Esophagus (tissue), 2 donors: Measurements from ENCODE around the gene MUS81. TPM values are rescaled to one million over a fixed set of nuclear protein-coding genes. Genes with fewer than 3 reads are reported as not detected.
"Not testable (repeated sequence)": the region's sequence is repeated elsewhere in the genome, so short reads cannot be mapped to it uniquely, and the experiment has no call there.

ENCODE experiments used
- H3K27ac ChIP-seq, 2 donors: one replicate each; pipeline ENCODE4 v1.5.1; 2013; ENCODE audit warnings: low read depth in 2 of 2, mild to moderate bottlenecking in 2 of 2, inconsistent platforms in 1 of 2, low read length in 1 of 2, moderate library complexity in 1 of 2
- H3K27me3 ChIP-seq, 2 donors: one replicate each; pipeline ENCODE4 v1.6.1; 2013; ENCODE audit warnings: low read length in 2 of 2, control low read depth in 1 of 2, mild to moderate bottlenecking in 1 of 2; ENCODE audit not compliant: insufficient read depth in 2 of 2, control insufficient read depth in 1 of 2
- H3K36me3 ChIP-seq, 2 donors: one replicate each; pipeline ENCODE4 v1.6.1; 2013; ENCODE audit warnings: low read length in 1 of 2; ENCODE audit not compliant: control insufficient read depth in 2 of 2, insufficient read depth in 2 of 2
- H3K4me1 ChIP-seq, 2 donors: one replicate each; pipeline ENCODE4 v1.6.1; 2013; ENCODE audit warnings: low read length in 1 of 2; ENCODE audit not compliant: control insufficient read depth in 2 of 2, insufficient read depth in 2 of 2
- H3K4me3 ChIP-seq, 2 donors: one replicate each; pipeline ENCODE4 v1.5.1; 2013; ENCODE audit warnings: low read length in 2 of 2, mild to moderate bottlenecking in 2 of 2, low read depth in 1 of 2, moderate library complexity in 1 of 2
- H3K9me3 ChIP-seq, 2 donors: one replicate each; pipeline ENCODE4 v1.6.1; 2013; ENCODE audit warnings: mild to moderate bottlenecking in 2 of 2, low read depth in 1 of 2, low read length in 1 of 2, moderate library complexity in 1 of 2; ENCODE audit not compliant: control insufficient read depth in 2 of 2, insufficient read depth in 1 of 2
- whole genome bisulfite sequencing, 2 donors: extraction: QIAGEN DNeasy Blood & Tissue Kit; methylation state at CpG; one replicate each; pipeline ENCODE4 v1.1.7; 2013; 5-methylcytosine and 5-hydroxymethylcytosine counted together
- polyA plus RNA-seq, 2 donors: library from polyadenylated mRNA; stranded (reverse); fragments of 200-250 nt; gene quantifications; one replicate each; pipeline ENCODE4 v1.2.3, GENCODE V29; 2013
- donor health status: healthy with polysubstance abuse.
- donor health status: Bipolar disorder and iron deficiency.

The MUS81 gene
- polyA plus RNA-seq, 2 donors = 32.1 to 48.0 TPM

DNA sequence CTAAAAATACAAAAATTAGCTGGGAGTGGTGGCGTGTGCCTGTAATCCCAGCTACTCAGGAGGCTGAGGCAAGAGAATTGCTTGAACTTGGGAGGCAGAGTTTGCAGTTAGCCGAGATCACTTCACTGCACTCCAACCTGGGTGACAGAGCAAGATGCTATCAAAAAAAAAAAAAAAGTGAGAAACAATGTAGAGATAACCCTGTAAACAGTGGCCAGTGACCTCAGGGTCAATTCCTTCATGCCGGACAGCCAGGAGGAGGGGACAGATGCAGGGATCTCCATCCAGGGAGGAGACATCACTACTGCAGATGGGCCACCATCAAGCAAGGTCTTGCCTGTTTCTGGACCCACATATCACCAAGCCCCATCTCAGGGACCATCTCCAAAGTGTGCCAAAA, 12.5 kb upstream of the MUS81 start:
- WGBS, 2 donors = 60 to 70% methylated on average over 3 of the region's 3 CpGs
- no peaks in the 10 kb centered on the region for H3K4me1 ChIP-seq
- peaks cover 0 to 3% of the 10 kb centered on the region in 2 donors for H3K9me3 ChIP-seq
- no peak overlapping the region for H3K27ac ChIP-seq
- no peaks in the 10 kb centered on the region for H3K27me3 ChIP-seq
- H3K36me3 ChIP-seq = peaks cover 0 to 12% of the 10 kb centered on the region in 2 donors
- no peak overlapping the region for H3K4me3 ChIP-seq

DNA sequence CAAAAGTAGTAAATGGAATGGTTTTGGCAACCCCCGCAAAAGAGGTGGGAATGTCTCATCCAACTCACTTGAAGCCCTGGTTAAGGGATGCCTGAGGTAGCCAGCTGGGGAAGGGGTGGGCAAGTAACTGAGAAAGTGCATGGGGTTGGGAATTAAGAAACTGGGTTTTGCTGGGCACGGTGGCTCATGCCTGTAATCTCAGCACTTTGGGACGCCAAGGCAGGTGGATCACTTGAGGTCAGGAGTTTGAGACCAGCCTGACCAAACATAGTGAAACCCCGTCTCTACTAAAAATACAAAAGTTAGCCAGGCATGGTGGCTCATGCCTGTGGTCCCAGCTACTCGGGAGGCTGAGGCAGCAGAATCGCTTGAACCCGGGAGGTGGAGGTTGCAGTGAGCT, 11.5 kb upstream of the MUS81 start:
- not testable (repeated sequence) for H3K27ac ChIP-seq, H3K4me1 ChIP-seq, H3K27me3 ChIP-seq, H3K4me3 ChIP-seq, H3K9me3 ChIP-seq
- 58 to 62% methylated on average over 7 of the region's 7 CpGs for WGBS, 2 donors
- peaks cover 2 to 22% of the 10 kb centered on the region in 2 donors for H3K36me3 ChIP-seq

DNA sequence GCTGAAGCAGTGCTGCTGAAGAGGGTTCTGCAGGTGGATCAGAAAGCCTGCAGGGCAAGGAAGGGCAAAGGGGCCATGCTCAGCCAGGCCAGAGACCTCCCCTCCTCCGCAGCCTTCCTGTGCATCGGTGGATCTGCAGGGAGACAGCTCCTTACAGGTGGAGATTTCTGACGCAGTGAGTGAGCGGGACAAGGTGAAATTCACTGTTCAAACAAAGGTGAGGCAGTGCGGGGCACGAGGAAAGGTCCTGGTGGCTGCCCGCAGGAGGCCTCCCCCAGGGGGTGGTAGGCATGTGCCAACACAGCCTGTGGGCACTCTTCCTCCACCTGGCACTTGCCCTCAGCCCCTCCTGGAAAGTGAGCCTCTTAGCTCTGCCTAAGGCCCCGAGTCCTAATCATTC, 10.9 kb upstream of the MUS81 start:
- Histone ChIP-seq H3K4me3 (no peak overlapping the region), H3K27me3 (no peaks in the 10 kb centered on the region), H3K27ac (no peak overlapping the region), H3K9me3 (peaks cover 0 to 3% of the 10 kb centered on the region in 2 donors), H3K36me3 (peaks cover 7 to 28% of the 10 kb centered on the region in 2 donors), H3K4me1 (no peaks in the 10 kb centered on the region)
- 44 to 52% methylated on average over 8 of the region's 8 CpGs for WGBS, 2 donors

DNA sequence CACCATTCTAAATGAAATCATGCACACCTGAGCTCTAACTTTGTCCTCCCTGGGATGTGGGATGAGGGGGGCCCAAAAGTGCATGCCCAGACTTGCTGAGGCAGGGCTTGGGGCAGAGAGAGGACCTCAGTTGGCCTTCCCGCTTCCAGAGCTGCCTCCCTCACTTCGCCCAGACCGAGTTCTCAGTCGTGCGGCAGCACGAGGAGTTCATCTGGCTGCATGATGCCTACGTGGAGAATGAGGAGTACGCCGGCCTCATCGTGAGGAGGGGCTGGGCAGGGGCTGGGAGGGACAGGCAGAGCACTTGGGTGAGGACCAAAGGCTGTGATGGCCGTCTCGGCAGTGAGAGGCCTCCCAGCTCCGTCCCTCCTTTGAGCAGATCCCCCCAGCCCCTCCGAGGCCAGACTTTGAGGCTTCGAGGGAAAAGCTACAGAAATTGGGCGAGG, 10.4 kb upstream of the MUS81 start:
- Histone ChIP-seq H3K27ac (no peak overlapping the region), H3K4me3 (no peak overlapping the region), H3K27me3 (no peaks in the 10 kb centered on the region), H3K4me1 (no peaks in the 10 kb centered on the region), H3K36me3 (peaks cover 12 to 31% of the 10 kb centered on the region in 2 donors), H3K9me3 (peaks cover 0 to 3% of the 10 kb centered on the region in 2 donors)
- 45 to 58% methylated on average over 16 of the region's 16 CpGs for WGBS, 2 donors

DNA sequence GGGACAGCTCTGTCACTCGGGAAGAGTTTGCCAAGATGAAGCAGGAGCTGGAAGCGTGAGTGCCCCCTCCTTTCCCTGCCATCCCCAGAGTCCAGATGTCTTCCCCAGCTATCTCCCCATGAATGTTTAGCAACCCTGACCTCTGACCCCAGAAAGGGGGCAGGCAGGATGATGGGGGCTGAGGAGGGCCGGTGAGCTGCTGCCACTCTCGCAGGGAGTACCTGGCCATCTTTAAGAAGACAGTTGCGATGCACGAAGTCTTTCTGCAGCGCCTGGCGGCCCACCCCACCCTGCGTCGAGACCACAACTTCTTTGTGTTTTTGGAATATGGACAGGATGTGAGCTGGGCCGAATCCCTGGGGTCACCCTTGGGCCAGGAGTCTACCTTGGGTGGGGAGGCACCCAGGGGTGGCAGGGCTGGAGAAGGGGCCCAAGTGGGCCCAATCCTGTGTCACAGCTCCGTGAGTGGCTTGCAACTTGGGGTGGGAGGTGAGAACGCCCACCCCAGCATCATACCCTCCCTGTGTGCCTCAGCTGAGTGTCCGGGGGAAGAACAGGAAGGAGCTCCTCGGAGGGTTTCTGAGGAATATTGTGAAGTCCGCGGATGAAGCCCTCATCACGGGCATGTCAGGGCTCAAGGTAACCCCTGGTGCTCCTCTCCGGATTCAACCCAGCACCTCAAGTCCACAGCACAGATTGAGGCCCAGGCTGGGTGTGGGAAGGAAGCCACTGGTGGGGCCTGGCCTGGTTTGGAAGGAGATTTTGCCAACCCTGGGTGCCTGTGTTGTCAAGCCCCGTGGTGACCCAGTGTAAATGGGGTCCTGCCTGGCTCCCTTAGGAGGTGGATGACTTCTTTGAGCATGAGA, 9.8 kb upstream of the MUS81 start:
- H3K27me3 ChIP-seq = no peaks in the 10 kb centered on the region
- 74 to 82% methylated on average over 20 of the region's 20 CpGs for WGBS, 2 donors
- peaks cover 18 to 38% of the 10 kb centered on the region in 2 donors for H3K36me3 ChIP-seq

DNA sequence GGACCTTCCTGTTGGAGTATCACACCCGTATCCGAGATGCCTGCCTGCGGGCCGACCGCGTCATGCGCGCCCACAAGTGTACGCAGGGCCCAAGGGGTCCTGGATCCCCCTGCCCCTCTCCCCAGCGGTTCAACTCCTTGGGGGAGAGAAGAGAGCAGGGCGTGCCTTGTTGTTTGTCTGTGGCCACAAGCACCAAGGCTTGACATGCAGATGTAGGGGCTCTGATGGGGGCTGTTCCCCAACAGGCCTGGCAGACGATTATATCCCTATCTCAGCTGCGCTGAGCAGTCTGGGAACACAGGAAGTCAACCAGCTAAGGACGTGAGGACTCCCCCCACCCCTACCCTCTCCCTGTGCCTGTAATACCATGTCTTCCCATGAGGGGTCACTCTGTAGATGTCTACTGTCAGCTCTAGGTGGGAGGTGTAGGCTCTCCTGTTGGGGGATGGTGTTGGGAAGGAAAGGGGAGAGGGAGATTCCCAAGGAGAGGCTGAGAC, 9.1 kb upstream of the MUS81 start:
- H3K9me3 ChIP-seq = peaks cover 0 to 3% of the 10 kb centered on the region in 2 donors
- no peak overlapping the region for H3K27ac ChIP-seq
- H3K4me3 ChIP-seq = no peak overlapping the region
- peaks cover 23 to 44% of the 10 kb centered on the region in 2 donors for H3K36me3 ChIP-seq
- WGBS, 2 donors = 88 to 90% methylated on average over 14 of the region's 14 CpGs
- peaks cover 0 to 4% of the 10 kb centered on the region in 2 donors for H3K4me1 ChIP-seq
- no peaks in the 10 kb centered on the region for H3K27me3 ChIP-seq

More for the DNA sequence above, 9.8 kb upstream of the MUS81 start:
- peaks cover 0 to 2% of the 10 kb centered on the region in 2 donors for H3K4me1 ChIP-seq
- no peak overlapping the region for H3K27ac ChIP-seq
- no peak overlapping the region for H3K4me3 ChIP-seq
- H3K9me3 ChIP-seq = peaks cover 0 to 3% of the 10 kb centered on the region in 2 donors

DNA sequence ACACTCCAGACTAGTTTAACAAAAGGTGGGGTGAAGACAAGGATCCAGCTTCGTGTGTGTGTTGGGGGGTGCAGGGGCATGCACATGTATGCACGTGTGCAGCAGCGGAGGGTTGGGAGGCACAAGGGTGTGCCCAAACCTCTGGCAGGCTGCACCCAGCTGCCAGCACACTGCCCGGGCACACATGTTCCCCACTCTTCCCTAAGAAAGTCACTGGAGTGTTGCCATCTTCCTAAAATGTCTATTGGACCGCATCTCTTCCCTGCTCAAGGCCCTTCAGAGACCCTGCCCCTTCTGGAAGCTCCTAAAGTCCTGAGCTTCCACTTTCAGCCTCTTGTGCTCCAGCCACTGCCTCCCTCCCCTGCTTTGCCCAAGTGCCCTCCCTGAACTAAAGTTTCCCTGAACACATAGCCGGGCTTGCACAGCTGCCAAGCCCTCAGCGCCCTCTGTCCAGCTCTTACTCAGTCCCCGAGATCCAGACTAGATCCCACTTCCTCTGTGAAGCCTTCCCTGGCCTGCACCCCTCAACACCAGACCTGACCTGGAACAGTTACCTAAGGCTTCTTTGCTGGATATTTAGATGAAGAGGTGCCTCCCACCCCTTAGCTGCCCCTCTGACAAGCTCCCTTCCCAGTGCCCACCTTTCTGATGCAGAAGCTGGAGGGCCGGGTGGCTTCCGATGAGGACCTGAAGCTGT, 8.3 kb upstream of the MUS81 start:
- H3K9me3 ChIP-seq = peaks cover 0 to 3% of the 10 kb centered on the region in 2 donors
- H3K27ac ChIP-seq = no peak overlapping the region
- 80 to 88% methylated on average over 10 of the region's 10 CpGs for WGBS, 2 donors
- no peak overlapping the region for H3K4me3 ChIP-seq
- no peaks in the 10 kb centered on the region for H3K27me3 ChIP-seq
- peaks cover 23 to 45% of the 10 kb centered on the region in 2 donors for H3K36me3 ChIP-seq
- H3K4me1 ChIP-seq = peaks cover 4% of the 10 kb centered on the region in 2 donors

DNA sequence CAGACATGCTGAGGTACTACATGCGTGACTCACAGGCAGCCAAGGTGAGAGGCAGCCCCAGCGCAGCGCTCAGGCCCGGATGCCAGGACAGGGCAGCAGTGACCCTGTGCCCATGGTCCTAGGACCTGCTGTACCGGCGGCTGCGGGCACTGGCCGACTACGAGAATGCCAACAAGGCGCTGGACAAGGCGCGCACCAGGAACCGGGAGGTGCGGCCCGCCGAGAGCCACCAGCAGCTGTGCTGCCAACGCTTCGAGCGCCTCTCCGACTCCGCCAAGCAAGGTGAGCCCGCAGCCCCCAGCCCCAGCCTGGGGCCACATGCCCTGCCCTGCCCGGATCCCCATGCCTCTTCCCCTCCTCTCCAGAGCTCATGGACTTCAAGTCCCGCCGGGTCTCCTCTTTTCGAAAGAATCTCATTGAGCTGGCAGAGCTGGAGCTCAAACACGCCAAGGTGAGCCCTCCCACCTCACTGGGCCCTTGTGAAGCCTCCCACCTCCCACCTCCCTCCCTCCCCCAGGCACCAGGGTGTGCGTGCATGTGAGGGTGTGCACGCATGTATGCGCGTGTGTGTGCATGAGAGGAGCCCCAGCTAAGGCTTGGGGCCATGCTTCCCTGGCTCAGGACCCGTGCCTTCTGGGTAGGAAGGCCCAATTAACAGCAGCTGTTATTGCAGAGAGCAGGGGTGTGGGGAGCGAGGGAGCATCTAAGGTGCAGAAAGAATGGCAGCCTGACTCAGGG, 7.6 kb upstream of the MUS81 start:
- Histone ChIP-seq H3K4me3 (no peak overlapping the region), H3K36me3 (peaks cover 23 to 45% of the 10 kb centered on the region in 2 donors), H3K4me1 (peaks cover 4% of the 10 kb centered on the region in 2 donors), H3K9me3 (peaks cover 0 to 3% of the 10 kb centered on the region in 2 donors), H3K27me3 (no peaks in the 10 kb centered on the region), H3K27ac (no peak overlapping the region)
- 86 to 90% methylated on average over 33 of the region's 33 CpGs for WGBS, 2 donors
